GM18499 (cell line): ENCODE results near the gene GALNTL6.
A peak's percentile ranks its signal among the peaks of the same experiment; 100 is the strongest.

Experiments used
- ATAC-seq: cut with Tn5 transposase; IDR thresholded peaks from one replicate; pipeline ENCODE4 v1.9.1; 2021; ENCODE audit warnings: moderate number of reproducible peaks; ENCODE audit not compliant: insufficient read depth, unreplicated experiment

GALNTL6 gene

GRCh38 chr4:171812665-171813525 is at the start of gene GALNTL6:
TSS of gene GALNTL6 (plus strand) at chr4:171813404.
- ATAC-seq = no peak

- ATAC-seq = no peak
Measured at GRCh38 chr4:171765514-171765913, 47.7 kb upstream of the GALNTL6 start.

GRCh38 chr4:171774642-171775190 is 38.5 kb upstream of the GALNTL6 start:
- ATAC-seq = no peak

- ATAC-seq = no peak
Measured at GRCh38 chr4:171779301-171779700, 33.9 kb upstream of the GALNTL6 start.

- no peak for ATAC-seq
Measured at GRCh38 chr4:171785388-171785787, 27.8 kb upstream of the GALNTL6 start.

GRCh38 chr4:171793723-171794122 is 19.5 kb upstream of the GALNTL6 start:
- no peak for ATAC-seq

- no peak for ATAC-seq
Measured at GRCh38 chr4:171794528-171794927, 18.7 kb upstream of the GALNTL6 start.

GRCh38 chr4:171809854-171810253 is 3.4 kb upstream of the GALNTL6 start:
- ATAC-seq = no peak

GRCh38 chr4:171812333-171812664 is 905 bp upstream of the GALNTL6 start:
- ATAC-seq = no peak

- ATAC-seq = no peak
Measured at GRCh38 chr4:171813526-171814250, 484 bp downstream of the GALNTL6 start.

GRCh38 chr4:171814545-171814944 is 1.3 kb downstream of the GALNTL6 start:
- no peak for ATAC-seq

GRCh38 chr4:171817026-171817425 is 3.8 kb downstream of the GALNTL6 start:
- ATAC-seq = peak; percentile 46

GRCh38 chr4:171834640-171835039 is 21.4 kb downstream of the GALNTL6 start:
- ATAC-seq = no peak

- no peak for ATAC-seq
Measured at GRCh38 chr4:171843456-171843855, 30.3 kb downstream of the GALNTL6 start.

GRCh38 chr4:171846232-171846631 is 33.0 kb downstream of the GALNTL6 start:
- peak; percentile 71 for ATAC-seq

- no peak for ATAC-seq
Measured at GRCh38 chr4:171846893-171847292, 33.7 kb downstream of the GALNTL6 start.

- no peak for ATAC-seq
Measured at GRCh38 chr4:171847751-171848150, 34.5 kb downstream of the GALNTL6 start.

GRCh38 chr4:171849686-171850222 is 36.5 kb downstream of the GALNTL6 start:
- ATAC-seq = no peak

- no peak for ATAC-seq
Measured at GRCh38 chr4:171851295-171851694, 38.1 kb downstream of the GALNTL6 start.

GRCh38 chr4:171857302-171858012 is 44.3 kb downstream of the GALNTL6 start:
- ATAC-seq = no peak
